ENCODE data around the gene RTN3. TPM values are rescaled to one million over a fixed set of nuclear protein-coding genes. Genes with fewer than 3 reads are reported as not detected.
"Not testable (repeated sequence)": the region's sequence is repeated elsewhere in the genome, so short reads cannot be mapped to it uniquely, and the experiment has no call there.

RTN3 gene
- total RNA-seq, 1 experiment from 2014 or later: 98.2 TPM

GRCh38 chr11:63673579-63673978, 7.7 kb upstream of the RTN3 start:
- in situ Hi-C loops (cut with HindIII; ENCODE audit: low pct_unique_long_range_greater_than_20kb, low sequenced_read_pairs): no loop called here
- no peak for DNase-seq (ENCODE audit: low read depth)

- in situ Hi-C loops (cut with HindIII; ENCODE audit: low pct_unique_long_range_greater_than_20kb, low sequenced_read_pairs): no loop called here
These were observed 423 bp upstream of the RTN3 start for GRCh38 chr11:63680834-63681320.

GRCh38 chr11:63682066-63683021, 1.0 kb downstream of the RTN3 start:
- no peak for DNase-seq (ENCODE audit: low read depth)
- in situ Hi-C loops (cut with HindIII; ENCODE audit: low pct_unique_long_range_greater_than_20kb, low sequenced_read_pairs): no loop called here

More at GRCh38 chr11:63680834-63681320, 423 bp upstream of the RTN3 start:
- DNase-seq (ENCODE audit: low read depth): no peak

- no peak for DNase-seq (ENCODE audit: low read depth)
- in situ Hi-C loops (cut with HindIII; ENCODE audit: low pct_unique_long_range_greater_than_20kb, low sequenced_read_pairs): no loop called here
These were observed 2.1 kb downstream of the RTN3 start for GRCh38 chr11:63683133-63683991.

DNA sequence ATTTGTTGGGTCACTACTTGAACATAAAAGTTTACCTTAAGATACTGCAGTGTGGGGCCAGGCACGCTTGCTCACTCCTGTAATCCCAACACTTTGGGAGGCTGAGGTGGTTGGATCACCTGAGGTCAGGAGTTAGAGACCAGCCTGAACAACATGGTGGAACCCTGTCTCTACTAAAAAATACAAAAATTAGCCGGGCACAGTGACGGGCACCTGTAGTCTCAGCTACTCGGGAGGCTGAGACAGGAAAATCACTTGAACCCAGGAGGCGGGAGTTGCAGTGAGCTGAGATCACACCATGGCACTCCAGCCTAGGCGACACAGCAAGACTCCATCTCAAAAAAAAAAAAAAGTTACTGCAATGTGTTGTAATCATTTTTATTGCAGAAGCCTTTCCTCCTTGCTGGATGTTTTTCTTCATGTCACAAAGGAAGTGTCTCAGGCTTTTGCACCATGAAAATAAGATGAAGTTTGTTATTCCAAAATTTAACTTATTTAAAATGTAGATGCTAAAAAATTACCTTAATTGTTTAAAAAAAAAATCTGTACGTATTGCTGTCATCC, 3.9 kb downstream of the RTN3 start:
- in situ Hi-C loops (cut with HindIII; ENCODE audit: low pct_unique_long_range_greater_than_20kb, low sequenced_read_pairs); DNase-seq (ENCODE audit: low read depth): not testable (repeated sequence)

DNA sequence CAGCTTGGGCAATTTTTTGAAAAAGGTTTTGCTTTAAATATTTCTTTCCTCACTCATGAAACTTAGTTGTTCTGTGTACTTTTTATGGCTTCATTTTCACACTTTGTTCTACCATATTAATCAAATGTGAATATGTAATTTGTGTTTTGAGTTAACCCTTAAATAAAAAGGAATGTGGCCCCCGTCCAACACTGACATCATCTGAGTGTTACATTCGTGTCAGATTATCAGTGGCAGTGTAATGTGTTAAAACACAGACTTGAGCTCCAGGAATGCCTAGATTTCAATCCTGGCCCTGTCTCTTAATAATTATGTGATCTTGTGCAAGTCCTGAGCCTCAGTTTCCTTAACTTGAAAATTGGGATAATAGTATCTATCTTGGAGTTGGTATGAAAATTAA, 5.6 kb downstream of the RTN3 start:
- in situ Hi-C loops (cut with HindIII; ENCODE audit: low pct_unique_long_range_greater_than_20kb, low sequenced_read_pairs): no loop called here
- DNase-seq (ENCODE audit: low read depth): no peak

- no peak for DNase-seq (ENCODE audit: low read depth)
- in situ Hi-C loops (cut with HindIII; ENCODE audit: low pct_unique_long_range_greater_than_20kb, low sequenced_read_pairs): no loop called here
These were observed 6.5 kb downstream of the RTN3 start for GRCh38 chr11:63687845-63688244.

DNA sequence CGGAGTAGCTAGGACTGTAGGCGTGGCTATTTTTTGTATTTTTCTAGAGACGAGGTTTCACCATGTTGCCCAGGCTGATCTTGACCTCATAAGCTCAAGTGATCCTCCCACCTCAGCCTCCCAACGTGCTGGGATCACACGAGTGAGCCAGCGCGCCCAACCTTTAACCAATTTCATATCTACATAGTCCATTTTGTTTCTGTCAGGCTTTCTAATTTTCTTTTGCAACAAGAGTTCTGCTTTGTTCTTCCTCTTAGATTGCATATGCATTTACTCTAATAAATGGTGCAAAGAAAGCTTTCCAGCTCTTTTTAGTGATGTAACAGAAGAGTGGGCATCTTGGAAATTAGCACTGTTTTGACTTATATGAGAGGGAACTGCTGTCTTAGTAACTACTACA, 13.3 kb downstream of the RTN3 start:
- in situ Hi-C loops (cut with HindIII; ENCODE audit: low pct_unique_long_range_greater_than_20kb, low sequenced_read_pairs): no loop called here
- DNase-seq (ENCODE audit: low read depth): no peak

DNA sequence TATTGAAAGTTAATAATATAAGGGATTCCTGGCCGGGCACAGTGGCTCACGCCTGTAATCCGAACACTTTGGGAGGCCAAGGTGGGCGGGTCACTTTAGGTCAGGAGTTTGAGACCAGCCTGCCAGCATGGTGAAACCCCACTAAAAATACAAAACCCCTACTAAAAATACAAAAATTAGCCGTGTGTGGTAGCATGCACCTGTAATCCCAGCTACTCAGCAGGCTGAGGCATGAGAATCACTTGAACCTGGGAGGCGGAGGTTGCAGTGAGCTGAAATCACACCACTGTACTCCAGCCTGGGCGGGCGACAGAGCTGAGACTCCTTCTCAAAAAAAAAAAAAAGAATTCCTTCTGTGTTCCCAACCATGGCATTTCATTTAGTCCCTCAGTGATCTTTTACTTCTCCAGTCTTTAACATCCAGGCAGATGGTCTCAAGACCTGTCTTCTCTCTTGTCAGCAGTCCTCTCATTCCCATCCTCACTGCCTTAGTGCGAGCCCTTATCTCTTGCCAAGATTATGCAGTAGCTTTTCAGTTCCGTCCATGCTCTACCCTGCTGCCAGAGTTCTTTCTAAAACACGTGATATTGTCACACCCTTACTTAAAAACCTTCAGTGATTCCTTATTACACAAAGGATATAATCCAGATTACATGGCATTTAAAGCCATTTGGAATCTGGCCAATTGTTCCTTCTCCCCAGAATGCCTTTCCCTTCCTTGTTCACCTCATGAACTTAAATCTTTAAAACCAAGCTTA, 17.9 kb downstream of the RTN3 start:
- in situ Hi-C loops (cut with HindIII; ENCODE audit: low pct_unique_long_range_greater_than_20kb, low sequenced_read_pairs): no loop called here
- DNase-seq (ENCODE audit: low read depth): peak; percentile 14

DNA sequence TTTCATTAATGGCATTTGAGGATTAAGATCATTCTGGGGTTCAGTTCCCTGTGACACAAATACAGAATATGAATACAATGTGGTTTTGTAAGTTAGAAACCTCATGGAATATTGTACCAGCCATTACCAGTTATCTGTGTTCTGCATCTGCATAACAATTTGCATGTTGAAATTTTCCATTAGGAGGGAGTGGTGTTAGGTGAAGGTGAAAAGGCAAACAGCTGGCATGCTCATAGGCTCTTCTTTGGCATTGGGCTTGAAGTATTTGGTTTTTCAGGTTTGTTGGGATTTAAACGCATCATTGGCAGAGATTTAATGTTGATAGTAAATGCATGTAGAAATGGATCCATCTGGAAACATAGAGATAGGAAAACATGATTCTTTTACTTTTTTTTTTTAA, 18.6 kb downstream of the RTN3 start:
- DNase-seq (ENCODE audit: low read depth): no peak
- in situ Hi-C loops (cut with HindIII; ENCODE audit: low pct_unique_long_range_greater_than_20kb, low sequenced_read_pairs): no loop called here

GRCh38 chr11:63705526-63705925, 24.2 kb downstream of the RTN3 start:
- in situ Hi-C loops (cut with HindIII; ENCODE audit: low pct_unique_long_range_greater_than_20kb, low sequenced_read_pairs): no loop called here

DNA sequence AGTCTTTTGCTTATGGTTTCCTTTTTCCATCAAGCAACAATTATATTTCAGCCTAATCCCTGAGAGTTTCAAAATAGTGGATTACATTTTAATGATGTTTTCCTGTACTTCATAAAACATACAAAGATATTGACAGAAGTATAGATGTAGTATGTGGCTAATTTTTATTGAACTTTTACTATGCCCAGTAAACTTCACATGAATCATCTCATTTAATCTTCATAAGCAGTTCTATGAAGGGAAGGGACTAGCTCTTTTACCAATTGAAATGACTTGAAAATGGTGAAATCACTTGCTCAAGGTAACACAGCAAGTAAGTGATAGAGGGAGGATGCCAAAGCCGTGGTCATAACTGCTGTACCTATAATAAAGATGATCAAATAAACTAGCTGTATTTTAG, 27.5 kb downstream of the RTN3 start:
- no peak for DNase-seq (ENCODE audit: low read depth)
- in situ Hi-C loops (cut with HindIII; ENCODE audit: low pct_unique_long_range_greater_than_20kb, low sequenced_read_pairs): no loop called here

More at GRCh38 chr11:63705526-63705925, 24.2 kb downstream of the RTN3 start:
- no peak for DNase-seq (ENCODE audit: low read depth)

DNA sequence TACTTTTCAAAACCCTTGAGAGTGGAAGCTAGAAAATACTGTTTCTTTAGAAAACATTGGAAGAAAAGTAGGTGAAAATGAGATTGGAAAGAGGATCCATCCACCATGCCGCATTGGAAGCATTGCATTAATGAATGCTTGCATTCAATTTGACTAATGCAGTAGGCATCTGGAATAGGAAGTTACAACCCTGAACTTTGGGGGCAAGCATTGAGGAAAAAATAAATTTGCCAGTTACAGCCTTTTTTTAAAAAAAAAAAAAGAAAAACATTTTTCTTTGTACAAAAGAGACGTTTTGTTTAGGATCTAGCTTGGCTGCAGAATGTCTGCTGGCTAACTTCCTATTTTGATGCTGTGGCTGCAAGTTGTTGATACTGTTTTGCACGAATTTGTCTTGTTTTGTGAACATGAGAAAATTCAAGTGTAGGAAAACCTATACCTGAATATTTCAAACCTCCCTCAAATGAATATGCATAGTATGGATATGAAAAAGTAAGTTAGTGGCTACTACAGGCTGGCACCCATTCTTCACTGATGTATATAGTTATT, 28.1 kb downstream of the RTN3 start:
- in situ Hi-C loops (cut with HindIII; ENCODE audit: low pct_unique_long_range_greater_than_20kb, low sequenced_read_pairs): no loop called here
- no peak for DNase-seq (ENCODE audit: low read depth)

GRCh38 chr11:63710476-63711217, 29.3 kb downstream of the RTN3 start:
- in situ Hi-C loops (cut with HindIII; ENCODE audit: low pct_unique_long_range_greater_than_20kb, low sequenced_read_pairs): no loop called here

GRCh38 chr11:63711838-63712237, 30.5 kb downstream of the RTN3 start:
- no peak for DNase-seq (ENCODE audit: low read depth)
- in situ Hi-C loops (cut with HindIII; ENCODE audit: low pct_unique_long_range_greater_than_20kb, low sequenced_read_pairs): no loop called here

More at GRCh38 chr11:63710476-63711217, 29.3 kb downstream of the RTN3 start:
- DNase-seq (ENCODE audit: low read depth): no peak

DNA sequence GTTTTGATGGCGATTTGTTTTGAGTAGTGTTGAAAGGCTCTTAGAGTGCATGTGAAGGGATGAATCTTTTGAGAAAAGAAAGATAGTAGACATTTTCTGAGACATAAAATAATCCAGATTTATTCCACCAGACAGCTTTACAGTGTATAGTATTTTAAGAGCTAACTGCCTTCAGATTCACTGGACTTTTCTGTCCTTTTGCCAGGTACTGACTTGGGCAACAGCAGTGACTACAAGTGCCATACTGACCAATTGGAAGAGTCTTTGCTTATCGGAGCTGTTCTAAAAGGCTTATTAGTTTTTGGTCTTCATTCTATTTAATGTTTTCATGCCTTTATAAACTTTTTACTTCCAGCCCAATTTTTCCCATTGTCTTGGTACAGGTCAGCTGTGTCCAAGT, 32.5 kb downstream of the RTN3 start:
- DNase-seq (ENCODE audit: low read depth): no peak
- in situ Hi-C loops (cut with HindIII; ENCODE audit: low pct_unique_long_range_greater_than_20kb, low sequenced_read_pairs): no loop called here

GRCh38 chr11:63716046-63716445, 34.7 kb downstream of the RTN3 start:
- no peak for DNase-seq (ENCODE audit: low read depth)
- in situ Hi-C loops (cut with HindIII; ENCODE audit: low pct_unique_long_range_greater_than_20kb, low sequenced_read_pairs): no loop called here

All from Caki2 (cell line).